NCI-H1417 (cell line): ENCODE results near the gene TMC3.
"Not testable (repeated sequence)": the region's sequence is repeated elsewhere in the genome, so short reads cannot be mapped to it uniquely, and the experiment has no call there.

Experiments
- DNase-seq, 3 experiments: peaks; one replicate each; lab custom pipeline; 2025; lab: John Stamatoyannopoulos, UW

TMC3 gene

GRCh38 chr15:81384891-81385720 is 11.1 kb upstream of the TMC3 start:
- DNase-seq = peak in 1 of 3 experiments; percentile 21

GRCh38 chr15:81381720-81382119 is 7.7 kb upstream of the TMC3 start:
- DNase-seq = no peak

- DNase-seq = no peak
Measured at GRCh38 chr15:81380668-81381067, 6.7 kb upstream of the TMC3 start.

GRCh38 chr15:81380203-81380602 is 6.2 kb upstream of the TMC3 start:
- no peak for DNase-seq

GRCh38 chr15:81379269-81379668 is 5.3 kb upstream of the TMC3 start:
- DNase-seq = no peak

- no peak for DNase-seq
Measured at GRCh38 chr15:81378443-81378842, 4.4 kb upstream of the TMC3 start.

- no peak for DNase-seq
Measured at GRCh38 chr15:81377871-81378270, 3.9 kb upstream of the TMC3 start.

GRCh38 chr15:81376231-81376630 is 2.2 kb upstream of the TMC3 start:
- no peak for DNase-seq

- no peak for DNase-seq
Measured at GRCh38 chr15:81375461-81375860, 1.4 kb upstream of the TMC3 start.

GRCh38 chr15:81373176-81373575 is 837 bp downstream of the TMC3 start:
- peak in 1 of 3 experiments; percentile 5 for DNase-seq

- DNase-seq = no peak
Measured at GRCh38 chr15:81372575-81372974, 1.4 kb downstream of the TMC3 start.

GRCh38 chr15:81363718-81364500 is 10.1 kb downstream of the TMC3 start:
- DNase-seq = no peak

GRCh38 chr15:81363276-81363675 is 10.7 kb downstream of the TMC3 start:
- DNase-seq = no peak

- no peak for DNase-seq
Measured at GRCh38 chr15:81362790-81363189, 11.2 kb downstream of the TMC3 start.

GRCh38 chr15:81361891-81362290 is 12.1 kb downstream of the TMC3 start:
- DNase-seq = no peak

GRCh38 chr15:81360491-81360890 is 13.5 kb downstream of the TMC3 start:
- DNase-seq = no peak

- DNase-seq = no peak
Measured at GRCh38 chr15:81358248-81358647, 15.8 kb downstream of the TMC3 start.

- DNase-seq = no peak
Measured at GRCh38 chr15:81357180-81357686, 16.8 kb downstream of the TMC3 start.

GRCh38 chr15:81356252-81356651 is 17.8 kb downstream of the TMC3 start:
- DNase-seq = no peak

GRCh38 chr15:81351651-81352050 is 22.4 kb downstream of the TMC3 start:
- DNase-seq = no peak

GRCh38 chr15:81349271-81349670 is 24.7 kb downstream of the TMC3 start:
- no peak for DNase-seq

- DNase-seq = not testable (repeated sequence)
Measured at GRCh38 chr15:81348691-81349090, 25.3 kb downstream of the TMC3 start.

- DNase-seq = no peak
Measured at GRCh38 chr15:81347910-81348309, 26.1 kb downstream of the TMC3 start.
